Natural killer cell (primary cell): ENCODE results near the gene AKAP9. TPM values are rescaled to one million over a fixed set of nuclear protein-coding genes. Genes with fewer than 3 reads are reported as not detected.

Experiments
- ATAC-seq, 3 donors: fragments of 150-1000 bp in 2 of 3; fragments of 200-7000 bp in 1 of 3; cut with Tn5 transposase; 1 replicate in 1 of 3; 2 replicates in 2 of 3; pipeline ENCODE4 v1.10.0; 2021; ENCODE audit warnings: mild to moderate bottlenecking in 2 of 3, moderate library complexity in 2 of 3
- DNase-seq, 2 donors: peaks; one replicate each; pipeline versions ENCODE4 v3.0.0 to v3.0.0-alpha.2; 2013 to 2021; ENCODE audit warnings: mixed read lengths in 1 of 2
- H3K27ac ChIP-seq: one replicate; pipeline ENCODE4 v1.5.1; 2013; ENCODE audit warnings: mild to moderate bottlenecking, low read length
- H3K27me3 ChIP-seq: one replicate; pipeline ENCODE4 v1.6.1; 2013; ENCODE audit warnings: low read length; ENCODE audit not compliant: control insufficient read depth, insufficient read depth
- H3K36me3 ChIP-seq: one replicate; pipeline ENCODE4 v1.6.1; 2013; ENCODE audit warnings: low read length; ENCODE audit not compliant: control insufficient read depth, insufficient read depth
- H3K4me1 ChIP-seq: one replicate; pipeline ENCODE4 v1.6.1; 2013; ENCODE audit warnings: low read length; ENCODE audit not compliant: control insufficient read depth, insufficient read depth
- H3K4me3 ChIP-seq: one replicate; pipeline ENCODE4 v1.5.1; 2013; ENCODE audit warnings: low read length
- H3K9me3 ChIP-seq: one replicate; pipeline ENCODE4 v1.6.1; 2013; ENCODE audit warnings: low read length; ENCODE audit not compliant: control insufficient read depth, insufficient read depth
- H3K27ac Mint-ChIP-seq, 2 donors: one replicate each; pipeline ENCODE4 v1.8.0; 2022; ENCODE audit warnings: mild to moderate bottlenecking in 2 of 2, mixed read lengths in 2 of 2, moderate library complexity in 1 of 2
- H3K27me3 Mint-ChIP-seq, 2 donors: one replicate each; pipeline ENCODE4 v1.8.0; 2022; ENCODE audit warnings: low read depth in 2 of 2, mixed read lengths in 2 of 2
- H3K36me3 Mint-ChIP-seq: one replicate; pipeline ENCODE4 v1.8.0; 2022; ENCODE audit warnings: mixed read lengths
- H3K4me1 Mint-ChIP-seq, 2 donors: one replicate each; pipeline ENCODE4 v1.8.0; 2022; ENCODE audit warnings: mixed read lengths in 2 of 2
- H3K4me3 Mint-ChIP-seq: one replicate; pipeline ENCODE4 v1.8.0; 2022; ENCODE audit warnings: mild to moderate bottlenecking, moderate library complexity, mixed read lengths
- H3K9me3 Mint-ChIP-seq, 2 donors: one replicate each; pipeline ENCODE4 v1.8.0; 2022; ENCODE audit warnings: mixed read lengths in 2 of 2
- CTCF ChIP-seq: fragments of 200-600 bp; IDR thresholded peaks from one replicate; pipeline ENCODE4 v1.8.0; 2022; ENCODE audit warnings: antibody characterized with exemption
- WGBS: methylation state at CpG from one replicate; pipeline ENCODE4 v1.1.7; 2013; ENCODE audit warnings: missing lambda C conversion rate; ENCODE audit not compliant: insufficient coverage; 5-methylcytosine and 5-hydroxymethylcytosine counted together
- intact Hi-C: fragments of 100-400 bp; cut with micrococcal nuclease; formaldehyde crosslinking; loops from one replicate; pipeline ENCODE4 v1.14.2; 2022
- total RNA-seq, 4 donors: library from RNA; stranded (reverse); fragments of 120-200 nt in 1 of 4; gene quantifications; one replicate each; pipeline versions ENCODE4 v1.2.3 to v1.2.4, GENCODE V29; 2013 to 2022

AKAP9 gene
- total RNA-seq, 3 donors from 2014 or later (not counting 1 experiment from before 2014, with no cell fraction given), result 78.8 to 93.0 (median 81.9) TPM

- H3K36me3 Mint-ChIP-seq, result peaks cover 15% of the 10 kb centered on the region
- ATAC-seq (no peak), DNase-seq (no peak)
- no peak overlapping the region for H3K27ac Mint-ChIP-seq
- Histone ChIP-seq H3K4me3 (no peak overlapping the region), H3K9me3 (no peaks in the 10 kb centered on the region), H3K27me3 (no peaks in the 10 kb centered on the region), H3K4me1 (no peaks in the 10 kb centered on the region), H3K27ac (no peak overlapping the region), H3K36me3 (peaks cover 39% of the 10 kb centered on the region)
- no peak for TF ChIP-seq CTCF
- H3K4me3 Mint-ChIP-seq, result no peak overlapping the region
- intact Hi-C loops, result no loop called here
- H3K27me3 Mint-ChIP-seq, result no peaks in the 10 kb centered on the region
- no peaks in the 10 kb centered on the region for H3K9me3 Mint-ChIP-seq
- H3K4me1 Mint-ChIP-seq, result no peaks in the 10 kb centered on the region
- no CpG with 5 or more reads among the region's 1 CpG for WGBS
Measured at GRCh38 chr7:92028686-92029085, 88.0 kb downstream of the AKAP9 start.

GRCh38 chr7:92034116-92034515 lies 93.5 kb downstream of the AKAP9 start:
- Histone ChIP-seq H3K9me3 (no peaks in the 10 kb centered on the region), H3K27me3 (no peaks in the 10 kb centered on the region), H3K4me1 (no peaks in the 10 kb centered on the region), H3K27ac (no peak overlapping the region), H3K4me3 (no peak overlapping the region), H3K36me3 (peaks cover 29% of the 10 kb centered on the region)
- WGBS, result 100% methylated on average over 1 of the region's 2 CpGs
- TF ChIP-seq CTCF, result no peak
- ATAC-seq (no peak), DNase-seq (no peak)
- Mint-ChIP-seq H3K27ac (no peak overlapping the region), H3K4me1 (no peaks in the 10 kb centered on the region), H3K27me3 (no peaks in the 10 kb centered on the region), H3K4me3 (no peak overlapping the region), H3K36me3 (peaks cover 12% of the 10 kb centered on the region), H3K9me3 (no peaks in the 10 kb centered on the region)
- intact Hi-C loops, result no loop called here

- TF ChIP-seq CTCF, result no peak
- intact Hi-C loops, result no loop called here
- DNase-seq (no peak), ATAC-seq (no peak)
- no peaks in the 10 kb centered on the region for H3K4me1 ChIP-seq
- WGBS, result no CpG with 5 or more reads among the region's 1 CpG
- H3K27ac ChIP-seq, result no peak overlapping the region
- no peak overlapping the region for H3K4me3 ChIP-seq
- peaks cover 23% of the 10 kb centered on the region for H3K36me3 ChIP-seq
- no peaks in the 10 kb centered on the region for H3K9me3 ChIP-seq
- H3K4me3 Mint-ChIP-seq, result no peak overlapping the region
- H3K27me3 ChIP-seq, result no peaks in the 10 kb centered on the region
- peaks cover 12% of the 10 kb centered on the region for H3K36me3 Mint-ChIP-seq
- H3K9me3 Mint-ChIP-seq, result no peaks in the 10 kb centered on the region
- H3K4me1 Mint-ChIP-seq, result no peaks in the 10 kb centered on the region
- H3K27me3 Mint-ChIP-seq, result no peaks in the 10 kb centered on the region
- no peak overlapping the region for H3K27ac Mint-ChIP-seq
Measured at GRCh38 chr7:92035576-92035975, 94.9 kb downstream of the AKAP9 start.

- Histone ChIP-seq H3K27me3 (no peaks in the 10 kb centered on the region), H3K27ac (no peak overlapping the region), H3K4me1 (no peaks in the 10 kb centered on the region), H3K9me3 (no peaks in the 10 kb centered on the region), H3K36me3 (peaks cover 47% of the 10 kb centered on the region), H3K4me3 (no peak overlapping the region)
- H3K36me3 Mint-ChIP-seq, result peaks cover 15% of the 10 kb centered on the region
- TF ChIP-seq CTCF, result no peak
- H3K4me1 Mint-ChIP-seq, result no peaks in the 10 kb centered on the region
- WGBS, result no CpG with 5 or more reads among the region's 1 CpG
- no peaks in the 10 kb centered on the region for H3K9me3 Mint-ChIP-seq
- DNase-seq (no peak), ATAC-seq (no peak)
- H3K4me3 Mint-ChIP-seq, result no peak overlapping the region
- no peaks in the 10 kb centered on the region for H3K27me3 Mint-ChIP-seq
- H3K27ac Mint-ChIP-seq, result no peak overlapping the region
- intact Hi-C loops, result no loop called here
Measured at GRCh38 chr7:92039900-92040299, 99.2 kb downstream of the AKAP9 start.
